Camera-type eye (tissue), 1 donor: ENCODE results near the gene ERMAP. TPM values are rescaled to one million over a fixed set of nuclear protein-coding genes. Genes with fewer than 3 reads are reported as not detected.

Source experiments
- total RNA-seq: library from RNA; depleted of rRNA; stranded (reverse); fragments of >200 nt; gene quantifications from one replicate; pipeline ENCODE4 v1.2.3, GENCODE V29; 2014

ERMAP gene
- total RNA-seq = 12.8 TPM

DNA sequence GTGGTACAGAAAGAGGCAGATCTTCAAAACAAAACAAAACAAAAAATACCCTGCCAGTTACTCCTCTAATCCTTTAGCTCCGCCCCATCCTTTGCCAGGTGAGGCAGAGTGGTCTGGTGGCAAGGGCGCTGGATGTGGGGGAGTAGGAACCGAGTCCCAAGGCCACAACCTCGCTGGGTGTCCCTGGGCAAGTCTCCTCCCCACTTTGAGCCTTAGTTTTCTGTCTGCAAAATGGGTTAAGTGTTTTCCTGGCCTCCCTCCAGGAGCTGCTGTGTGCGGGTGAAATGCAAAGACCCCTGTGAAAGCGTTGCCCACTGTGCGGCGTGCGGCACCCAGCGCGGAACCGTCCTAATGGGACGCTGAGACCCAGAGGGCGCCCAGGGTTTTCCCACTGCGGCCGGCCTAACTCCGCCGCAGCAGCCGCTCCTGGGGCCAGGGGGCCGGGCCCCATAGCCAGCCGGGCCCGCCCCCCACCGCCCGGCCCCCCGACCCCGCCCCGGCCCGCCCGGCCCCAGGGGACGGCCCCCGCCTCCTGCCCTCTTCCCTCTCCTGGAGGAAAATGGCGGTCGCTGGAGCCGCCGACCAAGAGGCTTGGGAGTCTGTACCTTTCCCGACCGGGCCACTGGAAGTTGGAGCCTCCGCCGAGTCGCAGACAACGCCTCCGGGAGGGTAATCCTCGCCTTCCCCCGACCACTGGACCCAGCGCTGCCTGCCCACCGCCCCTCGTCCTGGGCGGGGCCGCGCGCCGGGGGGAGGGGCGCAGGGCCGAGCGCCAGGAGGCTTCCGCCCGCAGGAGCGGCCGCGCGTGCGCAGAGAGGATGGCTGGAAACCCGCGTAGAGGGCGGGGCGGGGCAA is at the start of gene ERMAP, which contains the start of gene SVBP:
TSS of gene ERMAP (plus strand) at position 538 of the 855 bp plus-strand sequence. CDS start 13,327 bp downstream, outside the sequence.
TSS of gene SVBP (minus strand) at position 813 of the 855 bp plus-strand sequence. CDS start 853 bp downstream, outside the sequence.

DNA sequence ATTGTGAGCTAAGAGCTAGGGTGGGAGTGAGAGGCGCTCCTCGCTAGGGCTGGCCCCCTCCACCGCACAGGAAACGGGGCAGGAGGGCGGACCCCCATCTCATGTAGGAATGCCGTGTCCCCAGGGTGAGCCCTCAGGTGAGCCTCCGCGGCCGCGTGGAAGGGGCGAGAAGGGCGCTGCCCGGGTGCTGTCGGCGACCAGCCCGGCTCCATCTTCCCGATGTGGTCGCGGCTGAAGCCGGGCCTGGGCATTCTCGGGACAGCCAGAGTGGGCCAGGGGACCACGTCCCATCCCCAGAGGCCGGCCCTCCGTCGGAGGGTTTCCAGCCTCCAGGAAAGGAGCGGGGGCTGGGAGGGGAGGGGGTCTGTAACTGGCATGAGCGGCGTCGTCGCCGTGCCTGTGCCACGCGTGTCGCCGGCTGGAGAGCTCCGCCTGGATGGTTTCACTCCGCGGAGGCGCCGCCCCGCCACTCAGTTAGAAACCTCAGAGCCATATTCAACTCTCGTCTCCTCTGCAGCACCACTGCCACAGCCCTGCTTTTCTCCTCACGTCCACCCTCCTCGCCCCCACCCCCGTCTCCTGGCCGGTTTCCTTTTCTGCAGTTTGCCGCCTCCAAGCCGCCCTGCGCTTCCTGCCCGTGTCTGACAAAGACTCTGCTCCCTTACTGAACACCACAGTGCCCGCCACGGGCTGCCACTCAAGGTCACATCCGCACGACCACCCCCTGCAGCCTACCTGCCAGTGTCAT is 31.8 kb upstream of the ERMAP start, which contains the start of gene TMEM269:
TSS of gene TMEM269 (plus strand) at position 46 of the 748 bp plus-strand sequence. CDS start 4,903 bp downstream, outside the sequence.

DNA sequence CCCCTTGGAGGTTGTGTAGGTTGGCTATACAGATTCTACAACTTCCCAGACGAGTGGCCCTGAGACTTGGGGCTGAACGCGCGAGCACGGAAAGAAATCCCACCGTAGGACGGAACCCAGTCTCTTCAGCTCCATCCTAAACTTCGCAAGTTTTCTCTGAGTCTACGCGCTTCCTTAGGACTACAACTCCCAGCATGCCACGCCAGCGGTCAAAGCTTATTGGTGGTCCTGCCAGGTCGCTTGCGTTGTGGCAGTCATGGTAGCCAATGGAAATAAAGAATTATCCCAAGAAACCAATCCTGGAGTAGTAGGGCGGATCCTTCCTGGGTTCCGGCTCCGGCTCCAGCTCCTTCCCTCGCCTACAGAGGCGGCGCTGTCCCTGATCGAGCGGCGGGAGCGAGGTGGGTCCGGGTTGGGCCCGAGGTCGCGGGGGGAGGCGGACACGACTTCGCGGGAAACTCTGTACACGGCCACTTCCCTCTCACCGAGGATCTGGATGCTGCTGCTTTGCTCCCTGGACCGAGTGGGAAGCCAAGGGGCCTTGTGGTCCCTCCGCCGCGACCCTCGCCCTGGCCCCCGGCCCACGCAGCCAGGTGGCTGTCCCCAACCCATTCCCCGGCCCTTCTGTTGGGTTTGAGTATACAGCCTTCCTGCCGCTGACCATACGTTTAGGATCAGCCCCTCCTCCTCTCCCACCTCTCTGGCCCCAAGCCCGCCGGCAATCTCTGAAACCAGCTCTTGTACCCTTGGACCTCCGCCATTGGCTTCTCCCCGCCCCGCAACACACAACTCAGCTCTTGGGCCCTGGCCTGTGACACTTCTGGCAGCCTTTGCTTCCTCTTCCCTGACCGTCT is 29.6 kb downstream of the ERMAP start, which contains the start of gene ZNF691:
TSS of gene ZNF691 (plus strand) at position 357 of the 854 bp plus-strand sequence. CDS start 3,046 bp downstream, outside the sequence.

Other genes with a start within 250 kb of the ERMAP start
- gene PPIH, start 158.7 kb upstream of the ERMAP start, total RNA-seq = 37.5 TPM
- 488 TPM for gene YBX1, start 134.7 kb upstream of the ERMAP start, total RNA-seq
- gene CLDN19, start 76.9 kb upstream of the ERMAP start, total RNA-seq = 8.6 TPM
- gene P3H1, start 50.1 kb upstream of the ERMAP start, total RNA-seq = 68.0 TPM
- 7.8 TPM for gene C1orf50, start 49.9 kb upstream of the ERMAP start, total RNA-seq
- gene TMEM269, start 32.1 kb upstream of the ERMAP start, total RNA-seq = 0.44 TPM
- 27.7 TPM for gene SVBP, start 275 bp downstream of the ERMAP start, total RNA-seq
- gene ZNF691, start 29.5 kb downstream of the ERMAP start, total RNA-seq = 17.4 TPM
- gene SLC2A1, start 141.7 kb downstream of the ERMAP start, total RNA-seq = 1,089 TPM